Stimulated activated CD4-positive, alpha-beta T cell treated with anti-CD3 and anti-CD28 coated beads, Interleukin-4, amount 100 ng/mL, for 4 hours (primary cell): ENCODE measurements around the gene XIRP1.
"Not testable (repeated sequence)": the region's sequence is repeated elsewhere in the genome, so short reads cannot be mapped to it uniquely, and the experiment has no call there.

ENCODE experiments used
- DNase-seq, 2 experiments: peaks; one replicate each; pipeline ENCODE4 v3.0.0-alpha.2; 2020

The XIRP1 gene

GRCh38 chr3:39185959-39186691, 6.3 kb downstream of the XIRP1 start:
- no peak for DNase-seq

GRCh38 chr3:39185326-39185958, 7.0 kb downstream of the XIRP1 start:
- DNase-seq, result no peak

GRCh38 chr3:39184968-39185285, 7.5 kb downstream of the XIRP1 start:
- no peak for DNase-seq

DNA sequence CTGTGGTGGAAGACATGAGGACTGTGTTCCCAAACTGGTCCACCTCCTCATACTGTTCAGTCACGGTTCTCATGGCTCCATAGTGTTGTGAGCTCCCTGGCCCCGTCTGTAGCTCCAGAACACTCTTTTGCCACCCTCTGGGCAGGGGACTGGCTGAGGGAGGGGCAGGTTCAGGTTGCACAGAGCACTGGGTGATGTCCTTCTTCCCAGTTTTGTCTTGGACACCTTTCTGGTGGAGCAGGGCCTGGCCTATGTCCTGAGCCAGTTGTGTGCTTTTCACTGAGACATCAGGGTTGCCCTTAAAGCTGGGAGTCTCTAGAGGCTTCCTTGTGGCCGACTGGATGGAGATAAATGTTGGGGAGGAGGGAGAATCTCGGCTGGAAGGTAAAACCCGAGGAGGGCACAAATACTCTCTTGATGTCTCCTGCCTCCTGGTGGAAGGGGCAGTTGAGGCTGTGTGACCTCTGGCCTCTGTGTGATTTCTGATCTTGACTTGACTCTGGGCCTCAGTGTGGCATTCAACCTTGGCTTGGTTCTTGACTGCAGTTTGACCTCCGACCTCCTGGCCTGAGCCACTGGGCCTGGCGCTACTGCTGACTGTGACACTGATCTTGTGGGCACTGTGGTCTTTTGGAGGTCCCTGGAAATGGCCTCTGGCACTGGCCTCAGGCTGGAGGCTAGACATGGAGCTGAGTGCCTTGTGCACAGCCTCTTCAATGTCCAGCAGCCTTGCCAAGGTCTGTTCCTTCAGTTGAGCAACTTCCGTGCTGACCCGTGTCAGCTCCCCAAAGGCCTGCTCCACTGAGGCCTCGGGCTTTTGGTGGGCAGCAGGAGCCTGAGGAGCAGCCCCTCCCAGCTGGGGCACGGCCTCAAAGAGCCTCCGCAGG, 8.1 kb downstream of the XIRP1 start:
- DNase-seq, result no peak

DNA sequence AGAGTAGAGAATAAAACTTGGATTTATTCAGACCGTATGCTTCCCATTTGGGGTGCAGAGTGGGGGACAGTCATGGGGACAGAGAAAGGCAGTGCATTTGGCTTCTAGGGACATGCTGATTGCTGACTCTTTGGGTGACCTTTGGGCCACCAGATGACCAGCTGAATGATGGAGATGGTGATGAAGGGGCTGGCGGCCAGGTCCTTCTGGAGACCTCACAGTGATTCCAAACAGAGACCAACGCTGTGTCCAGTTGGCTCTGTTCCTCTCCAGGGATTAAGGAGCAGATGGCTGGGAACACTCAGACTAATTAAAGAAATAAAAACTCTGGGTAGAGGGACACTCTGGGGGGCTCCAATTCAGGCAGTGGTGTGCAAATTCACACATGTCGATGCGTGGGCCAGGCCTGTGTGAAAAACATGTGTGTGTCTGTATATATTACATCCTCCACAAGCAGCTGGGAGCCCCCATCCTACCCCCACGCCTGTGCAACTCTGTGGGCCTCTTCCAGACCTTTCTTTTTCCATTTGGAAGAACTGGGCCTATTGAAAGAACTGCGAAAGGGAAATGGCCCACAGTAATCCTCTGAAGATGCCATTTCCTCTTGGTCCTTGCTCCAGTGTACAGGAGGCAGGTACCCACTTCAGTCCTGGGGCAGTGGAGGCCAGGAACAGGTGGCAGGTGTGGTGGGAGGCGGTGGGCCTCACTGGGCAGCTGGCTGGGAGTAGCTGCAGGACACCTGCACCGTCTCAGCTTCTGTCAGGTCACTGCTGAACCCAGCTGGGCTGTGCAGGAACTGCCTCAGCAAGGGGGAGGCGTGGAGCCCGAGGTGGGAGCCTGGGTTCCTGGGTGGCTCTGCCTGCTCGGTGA, 8.9 kb downstream of the XIRP1 start:
- DNase-seq, result no peak

DNA sequence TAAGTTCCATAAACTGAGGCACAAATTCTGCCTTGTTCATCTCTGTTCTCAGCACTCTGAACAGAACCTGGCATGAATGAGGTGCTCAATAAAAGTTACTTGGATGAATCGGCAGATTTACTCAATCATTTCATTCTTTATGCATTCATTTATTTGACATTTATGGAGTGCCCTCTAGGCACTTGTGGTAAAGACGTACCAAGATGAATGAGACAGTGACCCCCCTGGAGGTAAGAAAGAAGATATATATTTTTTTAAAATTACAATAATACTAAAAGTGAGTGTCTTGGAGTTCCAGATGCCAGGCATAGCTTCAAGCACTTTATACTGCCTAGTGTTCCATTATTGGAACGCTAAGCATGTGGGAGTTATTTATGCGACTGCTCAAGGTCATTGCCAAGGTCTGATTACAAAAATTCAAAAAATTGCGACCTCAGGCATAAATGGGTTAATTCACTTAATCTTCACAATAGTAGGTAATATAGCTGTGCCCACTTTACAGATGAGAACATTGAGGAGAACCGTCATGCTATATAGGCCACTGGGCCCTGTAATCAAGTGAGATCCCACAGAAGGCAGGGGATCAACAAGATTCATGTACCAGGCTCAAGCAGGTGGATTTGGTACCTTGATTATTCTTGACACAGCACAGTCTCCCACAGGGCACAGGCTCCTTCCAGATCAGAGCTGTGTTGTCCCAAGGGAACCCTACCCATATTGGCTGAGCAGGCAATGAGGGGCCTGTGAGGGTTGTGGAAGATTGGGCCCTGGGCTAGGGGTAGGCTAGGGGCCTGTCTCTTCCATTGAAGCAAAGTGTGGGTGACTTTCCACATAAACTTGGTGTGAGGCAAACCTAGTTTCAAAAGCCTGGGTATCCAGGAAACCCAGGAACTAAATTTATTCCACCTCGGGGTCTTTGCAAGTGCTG, 10.7 kb downstream of the XIRP1 start:
- DNase-seq, result no peak

DNA sequence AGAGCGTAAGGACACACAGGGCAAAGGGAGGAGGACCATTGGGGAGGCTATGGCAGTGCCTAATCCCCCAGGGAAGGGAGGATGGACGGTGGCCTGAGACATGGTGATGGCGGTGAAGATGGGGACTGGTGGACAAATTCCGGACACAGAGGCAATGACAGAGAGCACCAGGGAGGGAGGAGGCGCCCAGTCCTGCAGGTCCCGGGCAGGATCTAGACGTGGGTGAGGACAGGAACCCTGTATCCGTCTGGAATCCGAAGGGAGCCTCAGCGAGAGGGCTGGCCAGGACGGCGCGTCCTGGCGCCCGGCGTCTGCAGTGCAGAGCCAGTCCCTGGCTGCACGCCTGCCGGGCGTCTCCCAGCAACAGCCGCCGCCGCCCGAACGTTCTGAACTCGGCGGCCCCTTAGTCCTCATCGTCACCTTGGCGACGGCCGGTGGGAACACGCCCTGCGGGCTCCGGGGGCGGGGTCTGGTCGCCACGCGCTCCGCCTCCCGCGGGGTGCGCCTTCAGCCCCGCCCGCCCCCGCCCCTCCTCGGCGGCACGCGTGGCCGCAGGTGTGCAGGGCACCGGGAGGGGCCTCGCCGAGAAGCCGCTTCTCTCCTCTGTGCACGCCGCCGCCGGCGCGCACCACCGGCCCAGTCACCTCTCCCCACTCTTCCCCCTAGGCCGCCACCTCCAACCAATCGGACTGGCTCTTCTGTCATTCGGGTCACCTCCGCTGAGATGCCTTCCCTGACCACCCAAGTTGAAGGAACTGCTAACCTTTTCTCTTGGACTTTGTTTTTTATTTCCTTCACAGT, 11.6 kb downstream of the XIRP1 start:
- peak; percentile 86 to 91 for DNase-seq

DNA sequence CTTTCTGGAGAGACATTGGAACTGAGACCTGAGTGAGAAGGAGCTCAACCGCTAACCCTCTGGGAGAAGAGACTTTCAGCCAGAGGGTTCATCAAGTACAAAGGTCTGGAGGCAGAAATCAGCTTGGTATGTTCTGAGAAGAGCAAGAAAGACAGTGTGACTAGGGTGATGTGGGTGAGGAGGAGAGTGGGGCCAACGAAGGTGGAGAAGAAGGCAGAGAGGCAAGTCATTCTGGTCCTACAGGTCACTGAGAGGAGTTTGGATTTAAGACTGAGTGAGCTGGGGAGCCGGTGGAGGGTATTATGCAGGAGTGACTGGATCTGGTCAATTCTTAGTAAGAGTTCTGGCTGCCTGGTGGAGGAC, 12.2 kb downstream of the XIRP1 start:
- DNase-seq, result no peak

DNA sequence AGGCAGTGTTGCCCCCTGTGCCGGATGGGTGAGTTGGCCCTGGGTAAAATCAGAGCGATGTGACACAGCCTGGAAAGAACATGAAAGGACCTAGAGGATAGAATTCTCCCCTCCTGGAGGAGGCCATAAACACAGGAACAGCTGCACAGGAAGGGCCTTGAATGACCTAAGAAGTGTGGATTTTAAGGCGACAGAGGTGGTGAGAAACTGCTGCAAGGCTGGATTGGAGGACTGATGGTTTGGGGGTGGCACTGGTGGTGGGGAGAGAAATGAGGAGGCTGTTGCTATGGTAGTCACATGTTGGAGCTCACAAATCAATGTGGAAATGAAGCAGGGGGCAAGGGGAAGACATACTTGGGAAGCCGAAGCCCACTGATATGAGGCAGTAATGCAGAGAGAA, 13.8 kb downstream of the XIRP1 start:
- DNase-seq, result no peak

DNA sequence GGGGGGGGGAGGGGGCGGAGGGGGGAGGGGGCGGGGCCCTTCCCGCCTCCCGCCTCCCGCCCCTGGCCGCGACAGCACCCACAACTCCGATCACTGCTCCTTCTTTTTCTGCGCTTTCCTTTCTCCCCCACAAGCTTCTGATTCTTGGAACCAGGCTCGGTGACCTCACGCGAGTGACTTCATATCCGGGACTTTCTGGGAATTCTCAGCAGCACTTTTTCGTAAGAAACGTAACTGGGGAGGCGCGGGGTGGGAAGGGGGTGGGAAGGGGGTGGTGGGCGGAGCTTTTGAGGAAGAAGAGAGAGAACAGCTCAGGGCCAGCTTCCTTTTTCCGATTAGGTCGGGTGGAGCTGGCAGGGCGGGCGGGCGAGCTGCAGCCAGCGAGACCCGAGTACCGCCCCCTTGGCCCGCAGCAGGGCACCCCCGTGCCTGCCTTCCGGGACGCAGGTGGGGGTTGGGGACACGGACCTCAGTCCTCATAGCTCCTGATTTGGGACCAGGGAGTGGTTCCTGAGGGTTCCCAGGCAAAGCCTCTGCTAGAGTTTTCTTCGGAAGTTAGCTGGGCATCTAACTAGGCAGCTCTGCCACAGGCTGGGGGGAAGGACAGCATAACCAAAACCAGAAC, 14.6 kb downstream of the XIRP1 start:
- peak; percentile 70 to 87 for DNase-seq

DNA sequence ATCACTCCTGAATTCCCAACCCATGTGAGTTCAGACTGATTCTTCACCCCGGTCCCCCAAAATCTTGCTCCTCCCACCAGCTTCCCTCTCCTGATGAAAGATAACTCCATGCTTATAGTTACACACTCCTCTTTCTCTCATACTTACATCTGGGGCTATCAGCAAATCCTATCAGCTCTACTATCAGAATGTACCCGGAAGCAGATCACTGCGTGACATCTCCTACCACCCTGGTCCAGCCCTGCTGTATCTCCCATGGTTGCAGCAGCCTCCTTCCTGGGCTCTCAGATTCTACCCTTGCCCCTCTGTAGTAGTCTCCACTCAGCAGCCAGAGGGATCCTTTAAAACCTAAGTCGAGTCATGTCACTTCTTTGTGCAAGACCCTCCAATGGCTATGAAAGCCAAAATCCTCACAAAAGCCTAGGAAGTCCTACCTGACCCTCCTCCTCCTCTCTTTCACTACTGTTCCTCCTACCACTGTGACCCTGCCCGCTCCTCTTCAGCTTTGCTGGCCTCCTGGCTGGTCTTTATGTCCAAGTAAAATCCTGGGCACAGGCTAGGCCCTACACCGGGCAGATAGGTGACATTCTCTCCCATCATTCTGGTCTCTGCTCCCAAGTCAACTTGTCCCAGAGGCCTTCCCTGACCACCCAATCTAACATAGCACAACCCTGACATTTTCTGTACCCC, 16.2 kb downstream of the XIRP1 start:
- no peak for DNase-seq

DNA sequence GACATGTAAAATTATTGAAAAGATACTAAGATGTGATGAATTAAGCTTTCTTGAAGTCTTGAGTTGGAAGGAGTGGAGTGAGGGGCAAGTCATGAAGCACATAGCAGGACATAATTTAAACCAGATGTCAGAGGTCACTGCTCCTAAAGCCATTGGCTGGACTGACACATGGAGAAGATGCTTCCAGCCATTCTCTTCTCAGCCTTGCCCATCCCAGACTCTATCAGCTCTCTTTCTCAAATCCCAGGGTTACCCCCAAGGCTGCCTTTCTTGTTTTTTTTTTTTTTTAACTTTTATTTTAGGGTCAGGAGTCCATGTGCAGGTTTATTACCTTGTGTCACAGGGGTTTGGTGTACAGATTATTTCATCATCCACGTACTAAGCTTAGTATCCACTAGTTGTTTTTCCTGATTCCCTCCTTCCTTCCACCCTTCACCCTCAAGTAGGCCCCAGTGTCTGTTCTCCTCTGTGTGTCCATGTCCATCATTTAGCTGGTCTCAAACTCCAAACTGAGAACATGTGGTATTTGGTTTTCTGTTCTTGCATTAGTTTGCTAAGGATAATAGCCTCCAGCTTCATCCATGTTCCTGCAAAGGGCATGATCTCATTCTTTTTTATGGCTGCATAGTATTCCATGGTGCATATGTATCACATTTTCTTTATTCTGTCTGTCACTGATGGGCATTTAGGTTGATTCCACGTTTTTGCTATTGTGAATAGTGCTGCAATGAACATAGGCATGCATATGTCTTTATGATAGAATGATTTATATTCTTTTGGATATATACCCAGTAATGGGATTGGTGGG, 18.9 kb downstream of the XIRP1 start:
- DNase-seq, result no peak

GRCh38 chr3:39171860-39172259, 20.5 kb downstream of the XIRP1 start:
- no peak for DNase-seq

DNA sequence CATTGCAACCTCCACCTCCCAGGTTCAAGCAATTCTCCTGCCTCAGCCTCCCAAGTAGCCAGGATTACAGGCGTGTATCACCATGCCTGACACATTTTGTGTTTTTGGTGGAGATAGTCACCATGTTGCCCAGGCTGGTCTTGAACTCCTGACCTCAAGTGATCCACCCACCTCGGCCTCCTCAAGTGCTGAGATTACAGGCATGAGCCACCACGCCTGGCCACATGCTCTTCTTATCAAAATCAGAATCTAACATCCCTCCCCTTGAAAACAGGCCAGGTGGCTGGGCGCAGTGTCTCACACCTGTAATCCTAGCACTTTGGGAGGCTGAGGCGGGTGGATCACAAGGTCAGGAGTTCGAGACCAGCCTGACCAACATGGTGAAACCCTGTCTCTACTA, 21.5 kb downstream of the XIRP1 start:
- DNase-seq, result not testable (repeated sequence)

GRCh38 chr3:39170461-39170860, 21.9 kb downstream of the XIRP1 start:
- no peak for DNase-seq

GRCh38 chr3:39169712-39170111, 22.7 kb downstream of the XIRP1 start:
- DNase-seq, result no peak

DNA sequence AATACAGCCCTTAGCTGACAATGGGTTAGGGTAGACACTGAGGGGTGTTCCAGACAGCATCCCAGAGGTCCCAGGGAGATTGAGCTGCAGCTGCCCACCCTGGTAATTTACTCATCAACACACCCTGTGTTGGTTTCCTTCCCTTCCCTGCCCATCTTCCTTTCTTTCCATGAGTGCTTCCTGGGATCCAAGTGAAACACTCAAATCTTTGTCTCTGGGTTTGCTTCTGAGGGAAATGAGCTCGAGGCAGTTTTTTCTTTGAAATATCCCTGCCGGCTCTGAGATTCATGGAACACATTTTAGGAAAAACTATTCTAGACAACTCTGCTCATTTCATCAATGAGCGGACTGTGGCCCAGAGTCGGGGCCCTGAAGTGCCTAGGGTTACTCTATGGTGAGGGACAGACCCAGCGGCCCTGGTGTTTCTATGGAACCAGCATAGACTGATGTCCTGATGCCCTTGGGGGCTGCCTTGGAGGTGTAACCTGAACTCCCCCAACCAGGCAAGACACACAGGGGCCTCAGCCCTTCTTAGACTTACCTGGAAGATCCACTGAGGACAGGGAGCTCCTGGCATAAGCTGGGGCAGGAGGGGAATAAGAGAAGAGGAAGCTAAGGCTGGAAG, 24.1 kb downstream of the XIRP1 start:
- DNase-seq, result no peak

DNA sequence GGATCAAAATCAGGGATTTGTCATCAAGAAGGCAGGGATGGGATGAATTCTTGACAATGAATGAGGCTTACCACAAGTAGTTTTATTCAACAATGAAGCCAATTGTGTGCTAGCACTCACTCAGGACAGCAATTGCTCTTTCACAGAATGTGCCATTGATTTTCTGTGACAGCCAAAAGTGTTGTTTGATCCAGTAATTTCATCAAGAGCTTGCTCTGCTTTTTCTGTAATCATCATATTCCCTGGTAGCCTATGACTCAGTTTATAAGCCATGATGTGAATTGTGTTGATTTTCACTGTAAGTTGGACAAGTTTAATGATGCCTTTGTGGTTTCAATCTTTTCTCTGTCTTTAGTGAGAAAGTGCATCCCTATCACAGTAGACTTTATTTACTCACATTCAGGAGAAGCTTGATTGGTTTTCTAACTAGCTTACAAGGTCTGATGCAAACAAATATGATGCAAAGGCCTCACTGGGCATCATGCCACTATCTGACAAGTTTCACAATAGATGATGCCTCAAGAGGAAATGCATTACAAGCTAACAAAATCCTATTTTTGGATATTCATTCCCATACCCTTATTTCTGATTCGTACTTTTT, 25.4 kb downstream of the XIRP1 start:
- no peak for DNase-seq
